GM21515 (cell line): ENCODE measurements around the gene FAM120C.

Source experiments
- ATAC-seq: cut with Tn5 transposase; IDR thresholded peaks from one replicate; pipeline ENCODE4 v1.9.1; 2021; ENCODE audit not compliant: unreplicated experiment

The FAM120C gene

DNA sequence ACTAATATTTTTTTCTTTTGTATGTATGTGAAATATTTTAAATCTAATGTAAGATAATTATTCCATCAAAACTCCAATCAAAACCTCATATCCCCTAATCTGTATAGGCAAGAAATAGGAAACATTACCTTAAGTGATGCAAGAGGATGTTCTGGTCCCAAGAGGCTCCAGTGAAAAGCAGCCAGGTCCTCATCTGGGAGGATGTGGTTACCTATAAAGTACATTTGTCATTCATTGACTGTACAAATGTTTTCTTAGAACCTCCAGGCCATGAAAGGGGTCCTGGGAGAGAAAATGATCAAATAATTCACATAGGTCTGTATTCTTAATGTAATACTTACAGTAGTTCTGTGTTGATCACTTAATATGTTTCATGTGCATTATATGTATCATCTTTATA, 25.5 kb downstream of the FAM120C start:
- ATAC-seq, result no peak

DNA sequence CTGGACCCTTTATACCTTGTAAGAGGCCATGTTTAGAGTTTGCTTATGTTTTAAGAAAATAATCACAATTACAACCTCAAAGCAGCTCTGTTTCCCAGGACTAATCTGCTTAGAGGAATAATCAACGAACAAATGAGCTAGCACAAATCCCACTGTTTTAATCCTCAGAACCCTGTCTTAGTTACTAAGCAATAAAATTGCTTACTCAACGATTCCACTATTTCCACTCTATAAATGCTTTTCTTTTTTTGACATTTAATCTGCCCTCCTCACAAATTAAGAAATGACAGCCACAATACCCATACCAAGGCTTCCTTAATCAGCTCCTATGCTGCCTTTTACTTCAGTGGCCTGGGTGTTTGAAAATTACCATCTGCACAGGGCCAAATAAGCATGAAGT, 48.8 kb downstream of the FAM120C start:
- ATAC-seq, result no peak

DNA sequence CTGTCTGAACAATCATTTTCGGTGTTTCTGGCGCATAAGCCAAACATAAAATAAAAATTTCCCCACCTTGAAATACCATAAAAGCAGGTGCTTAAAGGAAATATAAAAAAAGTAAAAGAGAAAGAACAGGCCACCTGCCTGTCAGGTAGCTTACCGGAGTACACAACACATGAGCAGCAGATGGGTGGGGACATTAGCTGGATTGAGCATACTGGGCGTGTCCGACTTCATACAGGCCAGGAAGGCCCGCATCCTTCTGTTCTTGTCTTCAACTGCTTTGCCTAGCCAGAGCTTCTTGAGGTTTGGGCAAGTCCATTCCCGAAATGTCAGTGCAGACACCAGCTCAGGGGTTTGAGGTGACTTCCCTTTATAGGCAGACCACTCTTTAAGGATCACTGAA, 66.7 kb downstream of the FAM120C start:
- ATAC-seq, result no peak

DNA sequence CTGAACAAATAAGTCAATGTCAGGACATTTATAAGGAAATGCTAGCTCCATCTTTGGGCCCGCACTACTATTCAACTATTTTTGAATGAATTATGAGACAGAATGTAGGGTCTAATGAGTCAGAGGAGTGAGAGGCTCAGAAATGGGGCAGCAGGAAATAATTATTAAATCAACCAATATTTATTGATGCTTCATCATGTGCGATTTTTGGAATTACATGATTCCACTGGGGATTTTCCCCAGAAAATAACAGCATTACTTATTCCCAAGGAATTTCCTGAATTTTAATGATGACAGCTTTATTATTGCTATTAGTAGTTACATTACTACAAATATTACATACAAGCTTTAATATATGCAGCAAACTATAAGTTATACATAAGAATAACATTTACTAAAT, 89.5 kb downstream of the FAM120C start:
- no peak for ATAC-seq

DNA sequence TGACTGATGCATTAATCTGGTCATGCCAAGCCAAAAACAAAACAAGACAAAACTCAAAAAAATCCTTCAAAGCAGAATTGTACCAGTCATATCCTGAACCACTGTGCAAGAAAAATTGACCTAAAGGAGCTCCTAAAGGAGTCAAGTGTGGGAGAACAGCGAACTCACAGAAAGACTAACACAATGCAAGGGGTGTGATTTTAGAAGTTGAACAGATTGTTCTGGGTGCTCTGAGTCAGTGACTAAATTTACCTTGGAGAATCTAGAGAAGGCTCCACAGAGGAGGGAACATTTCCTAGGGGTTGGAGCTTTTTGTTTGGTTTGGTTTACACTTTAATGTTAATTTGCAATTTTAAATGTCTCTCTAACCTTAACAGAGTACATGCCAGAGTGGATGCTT, 89.9 kb downstream of the FAM120C start:
- ATAC-seq, result no peak

DNA sequence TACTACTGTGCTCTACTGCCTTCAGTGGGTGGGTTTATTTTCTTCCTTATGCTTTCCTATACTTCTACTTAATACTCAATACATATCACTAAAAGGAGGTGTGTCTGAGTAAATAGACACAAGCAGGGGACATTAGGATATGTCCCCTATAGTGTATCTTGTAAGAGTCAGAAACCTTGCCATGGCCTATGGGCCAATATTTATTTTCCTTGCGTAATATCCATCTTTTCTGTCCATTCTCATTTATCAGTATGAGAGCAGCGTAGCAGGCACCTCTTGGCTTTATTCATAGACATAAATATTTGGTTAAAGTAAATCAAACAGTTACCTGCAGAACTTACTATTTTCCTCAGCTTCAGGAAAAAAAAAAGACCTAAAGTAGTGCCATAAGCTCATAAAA, 92.2 kb downstream of the FAM120C start:
- no peak for ATAC-seq

DNA sequence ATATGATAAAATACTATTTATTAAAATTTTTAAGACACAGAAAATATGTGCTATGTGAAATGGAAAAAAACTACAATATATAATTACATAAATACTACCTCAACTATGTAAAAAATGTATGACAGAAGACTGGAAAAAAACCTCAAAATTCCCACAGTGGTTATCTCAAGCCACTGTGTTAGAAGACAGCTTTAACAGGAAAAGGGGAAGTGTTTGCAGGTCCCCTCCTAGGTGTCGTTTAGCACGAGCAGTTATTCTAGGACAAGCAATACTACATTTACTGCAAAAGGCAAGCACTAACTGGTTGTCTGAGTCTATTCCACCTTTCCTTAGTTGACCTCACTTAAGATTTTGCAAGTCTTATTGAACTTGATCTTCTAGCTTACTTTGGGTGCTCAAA, 93.9 kb downstream of the FAM120C start:
- no peak for ATAC-seq

DNA sequence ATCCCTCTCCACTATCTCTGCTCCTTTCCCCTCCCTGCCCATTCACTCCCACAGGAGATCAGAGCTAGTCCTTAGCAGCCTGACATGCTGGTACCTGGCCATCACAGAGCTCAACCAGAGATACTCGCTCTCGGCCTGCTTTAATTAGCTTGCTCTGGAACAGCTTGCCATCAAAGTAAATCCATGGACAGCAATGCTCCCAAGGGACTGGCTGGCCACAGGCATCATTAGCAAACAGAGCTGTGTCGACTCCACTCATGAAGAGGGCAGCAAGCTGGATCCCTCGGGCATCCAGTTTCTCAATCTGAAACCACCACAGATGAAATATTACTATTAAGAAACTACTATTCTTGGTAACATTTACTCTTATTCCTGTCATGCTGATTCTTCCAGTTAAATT, 95.4 kb downstream of the FAM120C start:
- ATAC-seq, result no peak

DNA sequence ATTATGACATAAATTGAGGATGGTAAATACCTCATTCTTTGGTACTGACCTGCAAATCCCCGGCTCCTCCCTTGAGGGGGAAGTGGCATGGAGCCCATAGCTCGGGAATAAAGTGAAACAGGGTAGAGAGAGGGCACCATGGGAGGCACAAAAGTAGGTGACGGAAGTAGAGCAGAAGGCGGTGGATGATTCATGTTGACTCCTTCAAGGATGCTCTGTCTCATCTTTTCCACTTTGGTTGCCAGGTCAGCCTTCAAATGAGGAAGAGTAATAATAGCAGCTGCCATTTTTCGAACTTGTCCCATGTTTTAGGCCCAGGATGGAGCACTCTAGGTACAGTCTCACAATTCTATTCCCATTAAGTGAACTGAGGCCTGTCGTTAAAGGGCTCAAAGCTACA, 97.4 kb downstream of the FAM120C start:
- no peak for ATAC-seq

DNA sequence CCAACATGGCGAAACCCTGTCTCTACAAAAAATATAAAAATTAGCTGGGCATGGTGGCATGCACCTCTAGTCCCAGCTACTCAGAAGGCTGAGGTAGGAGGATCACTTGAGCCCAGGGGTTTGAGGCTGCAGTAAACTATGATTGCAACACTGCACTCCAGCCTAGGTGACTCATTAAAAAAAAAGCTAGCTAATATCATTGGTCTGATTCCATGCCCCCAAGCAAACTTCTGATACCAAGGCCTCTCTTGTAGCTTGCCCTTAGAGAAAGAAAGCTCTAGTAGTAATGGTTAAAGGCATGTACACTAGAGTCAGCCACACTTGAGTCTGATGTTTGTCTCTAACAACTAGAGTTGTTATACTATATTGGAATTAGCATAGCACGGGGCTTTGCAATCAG, 106.2 kb downstream of the FAM120C start:
- no peak for ATAC-seq

DNA sequence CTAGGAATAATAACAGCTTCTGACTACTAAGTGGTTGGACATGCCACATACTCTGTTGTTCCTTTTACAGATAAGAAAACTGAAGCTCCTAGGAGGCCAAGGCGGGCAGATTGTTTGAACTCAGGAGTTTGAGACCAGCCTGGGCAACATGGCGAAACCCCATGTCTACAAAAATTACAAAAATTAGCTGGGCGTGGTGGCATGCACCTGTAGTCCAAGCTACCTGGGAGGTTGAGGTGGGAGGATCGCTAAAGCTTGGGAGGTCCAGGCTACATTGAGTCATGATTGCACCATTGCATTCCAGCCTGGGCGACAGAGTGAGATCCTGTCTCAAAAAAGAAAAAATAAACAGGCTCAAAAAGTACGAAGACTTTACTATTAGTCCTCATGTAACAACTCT, 108.2 kb downstream of the FAM120C start:
- no peak for ATAC-seq

DNA sequence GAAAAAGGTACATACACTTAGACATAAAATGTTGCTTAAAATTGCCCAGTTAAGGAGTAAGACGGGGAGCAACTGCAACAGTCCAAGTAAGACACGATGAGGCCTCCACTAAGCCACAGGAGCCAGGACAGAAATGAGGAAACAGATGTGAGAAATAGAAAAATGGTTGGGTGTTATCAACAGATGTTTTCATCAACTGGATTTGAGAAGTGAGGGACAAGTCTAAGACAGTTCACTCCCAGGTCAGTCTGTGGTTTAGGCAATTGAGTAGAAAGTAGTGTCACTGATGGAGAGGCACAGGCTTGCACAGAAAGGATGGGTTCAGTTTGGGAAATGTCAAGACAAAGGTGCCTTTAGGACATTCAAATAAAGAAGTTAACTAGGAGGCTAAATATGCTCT, 115.3 kb downstream of the FAM120C start:
- no peak for ATAC-seq

DNA sequence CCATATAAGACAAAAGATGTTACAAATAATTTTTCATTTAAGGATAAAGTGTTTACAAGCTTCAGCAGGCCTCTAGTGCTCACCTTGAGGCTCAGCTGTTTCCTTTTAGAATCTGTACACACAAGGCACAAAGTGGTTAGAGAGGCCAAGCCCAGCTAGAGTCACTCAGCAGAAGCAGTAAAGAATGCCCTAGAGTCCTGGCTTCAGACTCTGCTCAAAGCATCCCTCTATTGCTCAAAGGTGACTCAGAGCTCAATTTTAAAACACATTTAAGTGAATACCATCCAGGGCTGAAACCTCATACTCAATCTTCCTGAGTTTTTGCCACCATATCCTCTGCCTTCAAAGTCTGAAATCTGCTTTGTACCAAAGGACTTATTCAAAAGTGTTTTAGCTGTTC, 116.2 kb downstream of the FAM120C start:
- no peak for ATAC-seq

DNA sequence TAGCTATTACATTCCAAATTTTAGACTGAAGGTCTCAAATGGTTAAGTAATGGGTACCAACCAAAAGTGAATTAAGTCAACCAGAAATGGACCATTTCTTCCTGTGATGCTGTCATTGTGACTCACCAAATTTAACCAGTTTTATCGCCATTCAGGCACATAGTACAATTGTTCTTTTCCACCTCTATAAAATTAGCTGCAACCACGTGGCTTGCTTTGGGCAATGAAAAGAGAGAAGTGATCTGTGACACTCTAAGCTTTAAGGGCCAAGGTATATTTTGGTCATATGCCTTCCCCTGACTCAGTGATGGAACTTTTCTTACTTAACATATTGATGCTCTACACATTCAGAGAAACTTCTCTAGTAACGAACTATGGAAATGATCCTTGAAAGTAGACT, 118.5 kb downstream of the FAM120C start:
- no peak for ATAC-seq

DNA sequence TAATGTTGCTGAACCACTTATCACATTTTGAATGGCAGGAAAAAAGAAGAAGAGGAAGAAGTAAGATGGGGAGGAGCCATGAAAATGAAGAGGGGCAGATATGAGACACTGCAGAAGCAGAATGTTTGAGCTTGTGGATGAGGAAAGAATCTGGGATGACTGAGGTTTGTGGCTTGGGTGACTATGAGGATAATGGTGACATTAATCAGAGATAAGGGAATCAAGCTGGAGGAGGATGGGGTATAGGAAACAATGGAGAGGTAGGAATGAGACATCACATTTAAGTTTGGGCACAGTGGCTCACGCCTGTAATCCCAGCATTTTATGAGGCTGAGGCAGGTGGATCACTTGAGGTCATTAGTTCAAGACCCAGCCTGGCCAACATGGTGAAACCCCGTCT, 119.7 kb downstream of the FAM120C start:
- ATAC-seq, result no peak

DNA sequence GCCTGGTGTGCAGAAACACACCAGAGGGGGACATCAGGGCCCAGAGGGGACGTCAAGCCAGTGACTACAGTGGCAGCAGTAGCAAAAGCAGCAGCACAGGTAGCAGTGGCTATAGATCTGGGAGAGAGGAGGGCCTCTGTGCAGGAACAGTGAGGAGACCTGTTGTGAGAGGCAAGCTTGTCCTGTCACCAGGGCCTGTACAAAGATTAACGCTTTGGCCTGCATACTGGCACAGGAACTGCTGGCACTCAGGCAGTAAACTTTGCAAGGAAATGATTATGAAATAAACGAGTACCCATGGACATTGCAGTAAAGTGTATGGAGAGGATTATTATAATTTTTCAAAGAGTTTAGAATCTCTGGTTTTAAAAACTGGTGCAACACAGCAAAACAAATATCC, 133.3 kb downstream of the FAM120C start:
- no peak for ATAC-seq

DNA sequence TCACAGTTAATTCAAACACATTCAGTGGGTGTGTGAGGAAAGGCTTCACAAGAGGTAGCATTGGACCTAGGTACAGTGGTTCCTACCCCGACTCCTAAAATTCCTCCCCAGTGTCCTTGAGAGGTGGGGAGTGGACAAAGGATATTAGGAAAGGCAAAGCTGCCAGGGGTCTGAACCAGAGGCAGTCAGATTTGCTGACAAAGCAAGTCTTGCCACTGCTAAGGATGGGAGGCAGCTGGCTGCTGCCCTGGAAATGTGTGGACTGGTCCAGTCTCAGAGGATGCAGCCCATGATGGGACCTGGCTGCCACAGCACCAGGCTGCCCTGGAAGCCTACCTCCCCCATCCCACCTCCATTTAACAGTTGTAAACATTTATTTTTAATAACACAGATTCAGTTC, 134.6 kb downstream of the FAM120C start:
- no peak for ATAC-seq

DNA sequence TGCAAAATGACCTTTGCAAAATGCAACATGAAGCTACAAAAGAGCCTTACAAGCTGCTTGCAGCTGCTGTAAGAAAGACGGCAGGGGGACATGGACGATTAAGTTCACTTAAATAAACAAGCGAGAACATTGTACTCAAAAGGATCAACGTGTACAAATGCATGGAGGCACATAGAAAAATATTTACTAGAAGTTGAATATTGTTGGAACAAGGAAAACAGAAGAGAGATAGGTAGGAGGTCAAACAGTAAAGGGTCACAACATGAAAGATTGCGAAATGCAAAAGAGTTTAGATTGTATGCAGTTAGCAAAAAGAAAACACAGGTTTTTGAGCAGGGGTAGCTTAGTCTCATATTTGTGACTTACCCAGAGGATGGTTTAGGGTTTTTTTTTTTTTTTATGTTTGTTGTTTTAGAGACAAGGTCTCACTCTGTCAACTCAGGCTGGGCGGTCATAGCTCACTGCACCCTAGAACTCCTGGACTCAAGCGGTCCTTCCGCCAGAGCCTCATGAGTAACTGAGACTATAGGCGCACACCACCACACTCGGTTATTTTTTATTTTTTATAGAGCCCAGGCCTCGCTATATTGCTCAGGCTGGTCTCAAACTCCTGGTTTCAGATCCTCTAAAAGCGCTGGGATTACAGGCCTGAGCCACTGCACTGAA, 137.4 kb downstream of the FAM120C start:
- ATAC-seq, result no peak

DNA sequence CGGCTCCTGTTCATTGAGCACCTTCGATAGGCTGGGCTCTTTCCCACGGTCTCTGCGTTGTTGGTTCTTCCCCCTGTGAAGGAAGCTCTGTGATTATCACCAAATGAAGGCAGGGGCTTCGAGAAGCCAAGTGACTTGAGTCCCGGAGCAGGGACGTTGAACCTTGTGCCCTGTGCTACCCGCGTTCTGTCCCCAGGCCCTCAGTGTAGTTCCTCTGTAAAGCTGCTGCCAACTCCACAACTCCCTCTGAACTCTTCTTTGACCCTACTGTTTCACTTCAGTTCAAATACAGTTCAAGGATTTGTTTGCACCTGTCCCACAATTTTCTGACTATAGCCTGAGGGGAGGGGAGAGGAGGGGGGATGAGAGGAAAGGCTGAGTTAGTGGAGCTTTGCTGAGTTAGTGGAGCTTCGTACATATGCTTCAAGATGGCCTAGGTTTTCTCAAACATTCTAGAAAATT, 138.1 kb downstream of the FAM120C start:
- peak; percentile 1 for ATAC-seq

DNA sequence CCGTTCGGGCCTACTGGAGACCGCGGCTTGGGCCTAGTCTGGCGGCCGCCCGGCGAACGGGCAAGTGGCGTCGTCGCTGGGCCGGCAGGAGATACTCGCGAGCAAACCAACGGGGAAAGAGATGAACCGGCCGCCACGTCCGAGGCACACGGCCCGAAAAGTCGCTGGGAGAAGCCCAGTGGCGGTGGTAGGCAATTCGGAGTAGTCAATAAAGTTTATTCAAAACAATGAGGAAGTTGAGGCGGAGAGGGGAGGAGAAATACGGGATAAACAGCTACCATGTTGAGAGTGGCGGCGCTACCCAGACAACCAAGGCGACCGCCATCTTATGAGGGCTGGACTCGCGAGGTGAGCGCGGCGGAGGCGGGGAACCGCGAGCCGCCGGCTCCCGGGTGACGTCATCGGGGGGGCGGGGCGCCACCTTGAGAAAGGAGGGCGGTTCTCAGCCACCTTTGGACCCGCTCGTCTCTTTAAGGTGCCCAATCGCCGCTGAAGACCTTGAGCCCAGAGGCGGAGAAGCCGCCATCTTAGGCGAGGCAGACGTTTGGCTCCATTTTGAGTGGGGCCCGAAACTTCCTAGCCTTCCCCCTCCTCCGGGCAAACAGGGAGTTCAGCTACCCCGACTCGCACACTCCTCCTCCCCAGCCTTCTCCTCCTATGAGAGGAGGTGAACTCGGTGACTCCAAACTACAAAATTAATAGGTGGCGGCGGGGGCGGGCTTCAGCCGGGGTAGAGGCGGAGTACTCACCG, 138.8 kb downstream of the FAM120C start, which contains the start of gene PHF8:
Gene PHF8 (minus strand): TSS at position 348 of the 751 bp plus-strand sequence. CDS start 1,745 bp downstream, outside the sequence.
- ATAC-seq, result peak; percentile 80

DNA sequence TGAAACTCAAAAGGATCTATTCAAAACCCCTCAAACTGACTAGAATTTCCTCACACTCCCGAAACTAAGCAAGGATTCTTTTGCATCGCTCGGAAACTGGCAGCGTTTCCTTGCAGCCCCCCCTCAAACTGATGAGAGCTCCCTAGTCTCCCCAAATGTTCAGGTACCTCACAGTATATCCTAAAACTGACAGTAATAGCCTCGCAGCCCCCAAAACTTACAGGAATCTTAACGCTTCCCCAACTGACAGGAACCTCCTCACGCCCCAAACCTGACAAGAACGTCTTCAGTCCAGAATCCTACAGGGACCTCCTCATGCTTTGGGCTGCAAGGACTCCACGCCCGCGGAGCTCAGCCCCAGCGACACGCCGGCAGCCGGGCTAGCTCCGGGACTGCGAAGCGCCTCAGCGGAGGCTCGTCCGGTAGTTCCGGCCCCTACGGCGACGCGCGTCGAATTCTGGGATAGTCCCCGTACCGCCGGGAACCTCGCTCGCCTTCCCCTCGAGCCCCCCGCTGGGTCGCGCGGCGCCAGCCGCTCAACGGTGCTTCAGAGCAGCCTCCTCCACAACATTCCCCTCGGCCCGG, 139.4 kb downstream of the FAM120C start:
- peak; percentile 14 for ATAC-seq

DNA sequence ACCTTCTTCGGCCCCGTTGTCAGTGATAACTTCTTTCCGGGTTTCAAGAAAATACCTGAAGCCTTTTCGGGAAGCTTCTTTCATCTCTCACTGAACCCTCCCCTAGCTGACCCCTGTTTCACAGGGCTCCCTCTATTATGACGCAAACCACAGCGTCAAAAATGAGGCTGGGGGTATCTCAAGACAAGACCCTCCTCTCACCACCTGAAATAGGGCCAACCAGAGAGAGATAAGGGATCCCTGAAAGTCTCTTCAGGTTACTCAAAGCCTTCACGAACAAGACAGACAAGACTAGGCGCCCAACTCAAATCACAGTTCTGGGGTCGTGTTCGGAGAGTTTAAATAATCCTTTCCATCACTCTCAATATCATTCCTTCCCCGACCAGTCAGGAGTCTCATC, 140.0 kb downstream of the FAM120C start:
- no peak for ATAC-seq
